ENCODE data around the gene SCFD2. TPM values are rescaled to one million over a fixed set of nuclear protein-coding genes. Genes with fewer than 3 reads are reported as not detected.

The SCFD2 gene
- total and polyA plus RNA-seq, 2 donors (not counting 3 experiments of a cell fraction or from before 2014, with no cell fraction given) = 12.3 to 22.8 TPM

DNA sequence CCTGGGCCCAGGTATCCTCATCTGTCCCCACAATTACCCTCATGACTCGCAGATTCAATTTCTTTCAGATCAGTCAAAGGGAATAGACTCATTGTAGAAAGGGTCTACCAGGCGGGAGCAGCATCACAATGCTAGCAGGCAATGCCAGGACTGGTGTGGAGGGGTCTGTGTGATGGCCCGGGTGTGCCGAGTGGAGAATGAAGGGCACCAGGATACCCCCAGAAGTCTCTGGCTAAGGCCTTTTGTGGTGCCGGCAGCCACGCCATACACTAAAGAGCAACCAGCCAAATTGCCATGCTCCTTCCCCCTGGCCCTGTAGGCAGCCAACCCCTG lies 541.6 kb downstream of the SCFD2 start:
- intact Hi-C loops (cut with micrococcal nuclease) (no loop called here), dilution Hi-C loops (cut with MboI; ENCODE audit: extremely low pct_ligation_motif_present, low sequenced_read_pairs) (no loop called here)
- Histone ChIP-seq H3K4me3 (replicated peaks in 1 of 3; ENCODE audit: insufficient read depth in 1 of 3, low read depth in 1 of 3, low read length in 3 of 3) (no peak overlapping the region), H2AFZ (ENCODE audit: low read depth, low read length) (no peak overlapping the region), H3K9me1 (replicated peaks; ENCODE audit: control insufficient read depth, extremely low read depth, insufficient read depth, low read length) (no peaks in the 10 kb centered on the region), H3K79me2 (ENCODE audit: control insufficient read depth, insufficient read depth, low read length) (no peaks in the 10 kb centered on the region), H3K4me1 (ENCODE audit: control insufficient read depth, extremely low read depth, insufficient read depth, low read length) (no peaks in the 10 kb centered on the region), H3K27ac (ENCODE audit: insufficient read depth, low read depth, low read length) (no peak overlapping the region), H3K9ac (replicated peaks; ENCODE audit: extremely low read depth, insufficient read depth, low read length) (no peak overlapping the region), H3K9me3 (replicated peaks; ENCODE audit: control insufficient read depth, insufficient read depth, low read length) (no peaks in the 10 kb centered on the region), H3K4me2 (ENCODE audit: insufficient read depth, low read length) (no peak overlapping the region), H3K27me3 (ENCODE audit: control insufficient read depth in 2 of 2, insufficient read depth in 2 of 2, low read length in 2 of 2) (no peaks in the 10 kb centered on the region), H3K36me3 (ENCODE audit: control insufficient read depth in 2 of 2, extremely low read depth in 1 of 2, insufficient read depth in 2 of 2, low read length in 2 of 2) (no peaks in the 10 kb centered on the region), H4K20me1 (replicated peaks; ENCODE audit: control insufficient read depth, extremely low read depth, insufficient read depth, low read length) (no peaks in the 10 kb centered on the region)
- BruUV-seq (replicated peaks) = no TSS peak
- FAIRE-seq (no peak), DNase-seq (ENCODE audit: low read depth, low spot score) (no peak)
- TF ChIP-seq FOS (IDR thresholded peaks at IDR 0.05; ENCODE audit: borderline replicate concordance, insufficient read depth, low read length) (no peak), GATA2 (IDR thresholded peaks at IDR 0.05; ENCODE audit: insufficient read depth, insufficient read length, low read depth, low read length) (no peak), JUN (IDR thresholded peaks at IDR 0.05; ENCODE audit: borderline replicate concordance, insufficient read depth, insufficient read length, low read depth) (no peak), EZH2 (IDR thresholded peaks at IDR 0.05; ENCODE audit: borderline replicate concordance, low read depth, low read length, severe bottlenecking) (no peak), POLR2AphosphoS5 (IDR thresholded peaks at IDR 0.05; ENCODE audit: insufficient read depth, low read depth, low read length) (no peak), POLR2A (IDR thresholded peaks at IDR 0.05; ENCODE audit: low read depth, low read length) (no peak), MYC (IDR thresholded peaks at IDR 0.05; ENCODE audit: low read depth, low read length) (no peak)
- TF ChIP-seq, protein P1, sequence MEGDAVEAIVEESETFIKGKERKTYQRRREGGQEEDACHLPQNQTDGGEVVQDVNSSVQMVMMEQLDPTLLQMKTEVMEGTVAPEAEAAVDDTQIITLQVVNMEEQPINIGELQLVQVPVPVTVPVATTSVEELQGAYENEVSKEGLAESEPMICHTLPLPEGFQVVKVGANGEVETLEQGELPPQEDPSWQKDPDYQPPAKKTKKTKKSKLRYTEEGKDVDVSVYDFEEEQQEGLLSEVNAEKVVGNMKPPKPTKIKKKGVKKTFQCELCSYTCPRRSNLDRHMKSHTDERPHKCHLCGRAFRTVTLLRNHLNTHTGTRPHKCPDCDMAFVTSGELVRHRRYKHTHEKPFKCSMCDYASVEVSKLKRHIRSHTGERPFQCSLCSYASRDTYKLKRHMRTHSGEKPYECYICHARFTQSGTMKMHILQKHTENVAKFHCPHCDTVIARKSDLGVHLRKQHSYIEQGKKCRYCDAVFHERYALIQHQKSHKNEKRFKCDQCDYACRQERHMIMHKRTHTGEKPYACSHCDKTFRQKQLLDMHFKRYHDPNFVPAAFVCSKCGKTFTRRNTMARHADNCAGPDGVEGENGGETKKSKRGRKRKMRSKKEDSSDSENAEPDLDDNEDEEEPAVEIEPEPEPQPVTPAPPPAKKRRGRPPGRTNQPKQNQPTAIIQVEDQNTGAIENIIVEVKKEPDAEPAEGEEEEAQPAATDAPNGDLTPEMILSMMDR (IDR thresholded peaks at IDR 0.05; ENCODE audit: extremely low read depth in 1 of 2, insufficient read depth in 1 of 2, low read depth in 1 of 2, low read length in 2 of 2) = no peak
- TF ChIP-seq, protein P2, sequence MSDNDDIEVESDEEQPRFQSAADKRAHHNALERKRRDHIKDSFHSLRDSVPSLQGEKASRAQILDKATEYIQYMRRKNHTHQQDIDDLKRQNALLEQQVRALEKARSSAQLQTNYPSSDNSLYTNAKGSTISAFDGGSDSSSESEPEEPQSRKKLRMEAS (IDR thresholded peaks at IDR 0.05; ENCODE audit: insufficient read depth, insufficient read length) = no peak
- POLR2A ChIA-PET = no interaction called here
- CTCF ChIA-PET = no interaction called here
